IMR-90 (cell line): ENCODE results near the gene EFNB2. TPM values are rescaled to one million over a fixed set of nuclear protein-coding genes. Genes with fewer than 3 reads are reported as not detected.
A peak's percentile ranks its signal among the peaks of the same experiment; 100 is the strongest.

Experiments
- ATAC-seq: fragments of 200-7000 bp; cut with Tn5 transposase; 2 replicates; pipeline ENCODE4 v1.9.1; 2020; ENCODE audit warnings: low read depth, mild to moderate bottlenecking, moderate library complexity
- BruUV-seq: library from RNA; stranded (reverse); fragments of 400-500 nt; replicated peaks from 2 replicates; lab custom pipeline; 2021; lab: Mats Ljungman, UMichigan
- CTCF ChIA-PET: fragments of 300-600 bp; formaldehyde crosslinking; extraction: SDS; loops from one replicate; lab custom pipeline; 2021; ENCODE audit warnings: antibody characterized with exemption; lab: Yijun Ruan, JAX
- POLR2A ChIA-PET: fragments of 300-600 bp; sonication (Branson Sonifier 250); formaldehyde crosslinking; loops from one replicate; lab custom pipeline; 2022; ENCODE audit warnings: antibody characterized with exemption; ENCODE audit not compliant: unreplicated experiment; lab: Charles Lee
- DNase-seq: peaks from one replicate; pipeline ENCODE4 v3.0.0; 2013
- H2AFZ ChIP-seq: replicated peaks from 2 replicates; pipeline ENCODE3; 2013; ENCODE audit warnings: low read length, mild to moderate bottlenecking; ENCODE audit not compliant: poor library complexity
- H2AK5ac ChIP-seq: 2 replicates; pipeline ENCODE4 v1.6.1; 2013; ENCODE audit warnings: low read depth, low read length, inconsistent platforms
- H2AK9ac ChIP-seq: replicated peaks from 2 replicates; pipeline ENCODE3; 2013; ENCODE audit warnings: mild to moderate bottlenecking, low read depth, low read length, moderate library complexity; ENCODE audit not compliant: poor library complexity
- H2BK120ac ChIP-seq: 2 replicates; pipeline ENCODE4 v1.6.1; 2013; ENCODE audit warnings: low read depth, low read length, inconsistent platforms
- H2BK15ac ChIP-seq: 3 replicates; pipeline ENCODE4 v1.6.1; 2013; ENCODE audit warnings: low read depth, low read length, inconsistent platforms
- H2BK20ac ChIP-seq: 2 replicates; pipeline ENCODE4 v1.6.1; 2013; ENCODE audit warnings: low read depth, mild to moderate bottlenecking, inconsistent platforms, low read length, moderate library complexity
- H2BK5ac ChIP-seq: 2 replicates; pipeline ENCODE4 v1.6.1; 2013; ENCODE audit warnings: mild to moderate bottlenecking, low read depth, low read length, inconsistent platforms; ENCODE audit not compliant: poor library complexity, severe bottlenecking
- H3K14ac ChIP-seq: replicated peaks from 2 replicates; pipeline ENCODE4 v1.6.1; 2013; ENCODE audit warnings: low read depth, low read length, inconsistent platforms
- H3K18ac ChIP-seq: 2 replicates; pipeline ENCODE4 v1.6.1; 2013; ENCODE audit warnings: low read depth, low read length, control low read depth
- H3K23ac ChIP-seq: 2 replicates; pipeline ENCODE4 v1.6.1; 2013; ENCODE audit warnings: low read depth, low read length, inconsistent platforms
- H3K27ac ChIP-seq: 2 replicates; pipeline ENCODE4 v1.5.1; 2013; ENCODE audit warnings: mild to moderate bottlenecking, control low read depth, low read length; ENCODE audit not compliant: insufficient read depth
- H3K27me3 ChIP-seq: 2 replicates; pipeline ENCODE4 v1.6.1; 2013; ENCODE audit warnings: low read length; ENCODE audit not compliant: control insufficient read depth, insufficient read depth
- H3K36me3 ChIP-seq: 2 replicates; pipeline ENCODE4 v1.6.1; 2013; ENCODE audit warnings: low read length, mixed read lengths; ENCODE audit not compliant: control insufficient read depth, insufficient read depth
- H3K4ac ChIP-seq: 2 replicates; pipeline ENCODE4 v1.6.1; 2013; ENCODE audit warnings: low read depth, low read length, inconsistent platforms
- H3K4me1 ChIP-seq: 2 replicates; pipeline ENCODE4 v1.6.1; 2013; ENCODE audit warnings: low read length, mixed read lengths; ENCODE audit not compliant: control insufficient read depth, insufficient read depth
- H3K4me2 ChIP-seq: 2 replicates; pipeline ENCODE4 v1.6.1; 2013; ENCODE audit warnings: low read depth, mild to moderate bottlenecking, control low read depth, low read length, moderate library complexity
- H3K4me3 ChIP-seq: 2 replicates; pipeline ENCODE4 v1.5.1; 2013; ENCODE audit warnings: low read depth, mild to moderate bottlenecking, control low read depth, low read length, moderate library complexity; ENCODE audit not compliant: insufficient read depth
- H3K56ac ChIP-seq: 2 replicates; pipeline ENCODE4 v1.6.1; 2013; ENCODE audit warnings: low read length, inconsistent platforms; ENCODE audit not compliant: insufficient read depth; ENCODE audit errors: extremely low read depth
- H3K79me1 ChIP-seq, 2 experiments: 2 replicates each; pipeline ENCODE4 v1.6.1; 2013; ENCODE audit warnings: low read length in 2 of 2, inconsistent platforms in 1 of 2, low read depth in 1 of 2
- H3K9ac ChIP-seq: 2 replicates; pipeline ENCODE4 v1.6.1; 2013; ENCODE audit warnings: low read depth, low read length, control low read depth
- H3K9me1 ChIP-seq: 2 replicates; pipeline ENCODE4 v1.6.1; 2013; ENCODE audit warnings: low read length, inconsistent platforms; ENCODE audit not compliant: insufficient read depth
- H3K9me3 ChIP-seq: 2 replicates; pipeline ENCODE4 v1.6.1; 2013; ENCODE audit warnings: low read length; ENCODE audit not compliant: control insufficient read depth, insufficient read depth
- H4K20me1 ChIP-seq: 2 replicates; pipeline ENCODE4 v1.6.1; 2013; ENCODE audit warnings: low read length, inconsistent platforms; ENCODE audit not compliant: insufficient read depth
- H4K5ac ChIP-seq: 2 replicates; pipeline ENCODE4 v1.6.1; 2013; ENCODE audit warnings: mild to moderate bottlenecking, low read depth, low read length, control low read depth
- H4K8ac ChIP-seq, 2 experiments: 2 replicates each; pipeline ENCODE4 v1.6.1; 2013; ENCODE audit warnings: low read depth in 2 of 2, low read length in 2 of 2, control low read depth in 1 of 2, inconsistent platforms in 1 of 2
- H4K91ac ChIP-seq: 2 replicates; pipeline ENCODE4 v1.6.1; 2013; ENCODE audit warnings: low read depth, low read length, inconsistent platforms; ENCODE audit not compliant: insufficient read depth
- NFE2L2 ChIP-seq: fragments of 150-350 bp; IDR thresholded peaks from 2 replicates; pipeline ENCODE4 v1.6.1; 2016; ENCODE audit warnings: low read depth, mild to moderate bottlenecking, low read length
- WGBS, 2 experiments: methylation state at CpG; one replicate each; pipeline versions ENCODE4 v1.1.5 to v1.1.7; 2013; ENCODE audit warnings: missing lambda C conversion rate in 2 of 2; ENCODE audit not compliant: insufficient read length in 1 of 2; ENCODE audit errors: extremely low coverage in 2 of 2; 5-methylcytosine and 5-hydroxymethylcytosine counted together
- dilution Hi-C: fragments of 300-500 bp; cut with HindIII; formaldehyde crosslinking; loops from one replicate; pipeline ENCODE4 v1.14.3; 2018; ENCODE audit warnings: low sequenced_read_pairs; ENCODE audit not compliant: unreplicated experiment
- in situ Hi-C: fragments of 300-500 bp; cut with MboI; formaldehyde crosslinking; loops from 3 replicates; pipeline ENCODE4 v1.14.3; 2019; ENCODE audit warnings: low sequenced_read_pairs, inconsistent platforms, mixed read lengths
- intact Hi-C: fragments of 100-400 bp; cut with micrococcal nuclease; formaldehyde crosslinking; loops from 2 replicates; pipeline ENCODE4 v1.10.0; 2022
- polyA plus RNA-seq, 3 experiments: library from polyadenylated mRNA; depleted of rRNA; stranded (reverse); fragments of >200 nt; gene quantifications; 2 replicates each; pipeline ENCODE4 v1.2.3, GENCODE V29; 2012; ENCODE audit warnings: low replicate concordance in 1 of 3
- total RNA-seq: library from RNA; depleted of rRNA; stranded (reverse); fragments of >200 nt; gene quantifications from 2 replicates; pipeline ENCODE4 v1.2.3, GENCODE V29; 2012

Gene EFNB2
- total and polyA plus RNA-seq, 2 of the 4 experiments (the other 2 are of a cell fraction): 5.4 to 6.0 TPM

- peaks cover 2 to 40% of the 10 kb centered on the region in 2 experiments; a peak in 3 of 4 replicates for H3K79me1 ChIP-seq
- H3K4me2 ChIP-seq: peak overlapping the region; percentile 13; the same call in 1 of the 2 replicates
- in situ Hi-C loops (no loop called here), dilution Hi-C loops (no loop called here), intact Hi-C loops (no loop called here)
- DNase-seq (peak; percentile 53), ATAC-seq (no peak)
- no peak overlapping the region for H3K27ac ChIP-seq
- H2BK20ac ChIP-seq: no peak overlapping the region
- ChIA-PET POLR2A (no interaction called here), CTCF (interaction anchor here (0.6 kb wide), 1 partner anchor 8 kb away, joined by 3 read pairs; no protein-coding TSS in a partner anchor)
- H4K20me1 ChIP-seq: peaks cover 87% of the 10 kb centered on the region
- no peak overlapping the region for H3K4ac ChIP-seq
- no peak overlapping the region for H3K18ac ChIP-seq
- no peak overlapping the region for H2AK5ac ChIP-seq
- no peak overlapping the region for H2BK15ac ChIP-seq
- no peak overlapping the region for H2AFZ ChIP-seq
- H2BK5ac ChIP-seq: no peak overlapping the region
- H3K4me3 ChIP-seq: no peak overlapping the region
- no peak overlapping the region for H2BK120ac ChIP-seq
- no peak overlapping the region for H3K56ac ChIP-seq
- H2AK9ac ChIP-seq: no peak overlapping the region
- no peak overlapping the region for H4K91ac ChIP-seq
- 0 out of 2 replicates have a peak overlapping the region, but pooled peaks have one; percentile 25 for H3K14ac ChIP-seq
- no TSS peak for BruUV-seq
- no peaks in the 10 kb centered on the region for H3K9me3 ChIP-seq
- H4K5ac ChIP-seq: no peak overlapping the region
- H3K9me1 ChIP-seq: peaks cover 17% of the 10 kb centered on the region
- H3K36me3 ChIP-seq: peaks cover 11% of the 10 kb centered on the region
- TF ChIP-seq NFE2L2: no peak
- peaks cover 21% of the 10 kb centered on the region for H3K4me1 ChIP-seq
- H3K27me3 ChIP-seq: no peaks in the 10 kb centered on the region
- 0 out of 2 replicates have a peak overlapping the region, but pooled peaks have one; percentile 31 for H3K23ac ChIP-seq
- H4K8ac ChIP-seq: no peak overlapping the region
- H3K9ac ChIP-seq: no peak overlapping the region
- WGBS, 2 experiments: no CpG with 5 or more reads among the region's 6 CpGs
Measured at GRCh38 chr13:106561551-106562170, 26.2 kb upstream of the EFNB2 start.
